NCI-H146 (cell line): Measurements from ENCODE around the gene FARP1.

Experiments
- DNase-seq: peaks from one replicate; lab custom pipeline; 2025; lab: John Stamatoyannopoulos, UW

Gene FARP1

DNA sequence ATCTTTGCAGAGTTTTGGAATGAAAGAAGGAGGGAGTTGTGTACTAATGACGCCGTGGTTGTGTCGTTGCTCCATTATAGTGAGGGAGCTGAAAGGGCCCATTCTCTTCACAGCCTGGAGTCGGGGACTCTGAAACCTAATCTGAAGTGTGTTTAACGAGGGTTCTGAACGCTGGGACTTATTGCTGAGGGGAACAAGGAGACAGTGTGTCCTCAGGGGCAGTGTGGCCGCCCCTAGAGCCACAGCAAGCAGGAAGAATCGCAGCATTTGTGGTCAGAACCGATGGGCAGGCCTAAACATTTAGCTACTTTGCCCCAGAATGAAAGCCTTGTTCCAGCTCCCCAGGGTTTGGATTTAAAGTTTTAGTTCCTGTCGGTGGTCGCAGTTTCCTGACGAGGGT is 190.6 kb downstream of the FARP1 start:
- no peak for DNase-seq

DNA sequence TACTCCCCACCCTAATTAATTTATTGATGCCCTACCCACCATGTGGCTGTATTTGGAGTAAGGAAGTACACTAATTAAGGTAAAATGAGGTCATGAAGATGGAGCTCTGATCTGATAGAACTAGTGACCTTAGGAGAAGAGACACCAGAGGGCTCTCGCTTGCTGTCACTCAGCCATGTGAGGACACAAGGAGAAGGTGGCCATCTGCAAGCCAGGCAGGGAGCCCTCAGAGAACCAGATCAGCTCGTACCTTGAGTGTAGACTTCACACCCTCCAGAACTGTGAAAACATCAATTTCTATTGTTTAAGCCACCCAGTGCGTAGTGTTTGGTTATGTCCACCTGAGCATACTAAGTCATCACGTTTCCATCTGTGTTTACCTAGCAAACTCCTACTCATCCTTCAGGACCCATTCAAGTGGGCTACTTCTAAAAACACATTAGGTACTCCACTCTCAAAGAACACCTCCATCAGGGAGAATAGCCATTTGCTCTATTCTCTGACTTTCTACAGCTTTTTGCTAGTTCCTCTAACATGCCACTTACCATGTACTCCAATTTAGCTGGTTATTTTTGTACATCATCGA is 191.8 kb downstream of the FARP1 start:
- no peak for DNase-seq

- DNase-seq, result no peak
Observed at GRCh38 chr13:98335721-98336120, 192.8 kb downstream of the FARP1 start.

DNA sequence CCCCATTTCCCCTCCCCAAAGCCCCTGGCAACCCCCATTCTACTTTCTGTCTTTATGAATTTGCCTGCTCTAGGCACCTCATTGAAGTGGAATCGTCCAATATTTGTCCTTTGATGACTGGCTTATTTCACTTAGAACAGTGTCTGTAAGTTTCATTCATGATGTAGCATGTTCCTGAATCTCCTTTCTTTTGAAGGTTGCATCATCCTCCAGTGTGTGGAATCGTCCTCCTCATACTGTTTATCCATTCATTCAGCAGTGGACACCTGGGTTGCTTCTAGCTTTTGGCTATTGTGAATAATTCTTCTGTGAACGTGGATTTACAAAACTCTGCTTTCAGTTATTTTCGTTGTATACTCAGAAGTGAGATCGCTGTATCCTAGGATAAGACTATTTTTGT is 195.4 kb downstream of the FARP1 start:
- no peak for DNase-seq

DNA sequence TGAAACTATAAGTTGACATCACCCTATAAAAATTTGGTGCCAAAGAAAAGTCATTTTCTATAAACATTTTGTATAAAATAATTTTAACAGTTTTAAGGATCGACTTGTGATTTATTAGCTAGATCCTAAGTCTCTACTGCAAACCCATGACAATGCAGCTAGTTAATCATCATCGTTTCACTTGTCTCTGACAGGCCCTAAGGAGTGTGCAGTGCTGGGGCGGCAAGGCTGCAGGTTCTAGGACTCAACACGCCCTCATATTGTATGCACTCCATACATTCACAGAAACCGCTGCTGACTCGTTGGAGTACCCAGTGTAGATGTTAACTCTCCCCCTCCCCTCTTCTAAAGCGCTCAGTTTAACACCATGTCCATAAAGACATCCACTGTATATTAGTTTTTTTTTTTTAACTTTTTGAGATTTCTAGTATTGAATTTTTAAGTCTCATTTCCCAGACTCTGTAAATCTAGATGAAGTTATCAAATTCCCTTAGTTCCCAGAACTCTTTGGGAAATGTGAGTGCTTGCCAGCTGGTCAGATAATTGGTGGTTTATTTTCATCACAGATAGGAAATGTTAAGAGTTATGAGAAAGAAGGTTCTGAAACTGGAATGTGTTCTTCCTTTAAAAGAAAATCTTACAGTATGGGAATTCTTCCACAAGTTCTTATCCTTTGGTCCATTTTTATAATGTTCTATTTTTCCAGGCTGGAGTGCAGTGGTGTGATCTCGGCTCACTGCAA is 197.0 kb downstream of the FARP1 start:
- no peak for DNase-seq

- no peak for DNase-seq
Observed at GRCh38 chr13:98342953-98343352, 200.1 kb downstream of the FARP1 start.

- DNase-seq, result no peak
Observed at GRCh38 chr13:98343461-98343860, 200.6 kb downstream of the FARP1 start.

DNA sequence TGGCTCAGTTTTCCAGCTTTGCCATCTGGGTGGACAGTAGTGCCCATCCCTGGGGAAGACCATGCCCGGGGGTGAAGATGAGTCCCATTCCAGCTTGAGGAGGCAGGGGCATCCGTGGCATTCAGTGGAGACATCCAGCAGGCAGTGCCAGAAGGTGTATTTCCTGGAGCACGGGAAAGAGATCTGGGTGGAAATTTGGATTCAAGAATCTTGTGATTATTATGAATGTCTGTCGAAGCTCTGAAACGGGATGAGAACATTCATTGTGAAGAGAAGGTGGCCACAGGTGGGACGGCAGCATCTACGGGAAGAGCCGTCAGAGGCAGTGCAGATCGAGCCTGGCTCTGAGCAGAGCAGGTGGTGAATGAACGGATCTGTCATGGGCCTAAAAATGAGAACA is 201.5 kb downstream of the FARP1 start:
- DNase-seq, result no peak

GRCh38 chr13:98345107-98345935 is 202.4 kb downstream of the FARP1 start:
- DNase-seq, result no peak

DNA sequence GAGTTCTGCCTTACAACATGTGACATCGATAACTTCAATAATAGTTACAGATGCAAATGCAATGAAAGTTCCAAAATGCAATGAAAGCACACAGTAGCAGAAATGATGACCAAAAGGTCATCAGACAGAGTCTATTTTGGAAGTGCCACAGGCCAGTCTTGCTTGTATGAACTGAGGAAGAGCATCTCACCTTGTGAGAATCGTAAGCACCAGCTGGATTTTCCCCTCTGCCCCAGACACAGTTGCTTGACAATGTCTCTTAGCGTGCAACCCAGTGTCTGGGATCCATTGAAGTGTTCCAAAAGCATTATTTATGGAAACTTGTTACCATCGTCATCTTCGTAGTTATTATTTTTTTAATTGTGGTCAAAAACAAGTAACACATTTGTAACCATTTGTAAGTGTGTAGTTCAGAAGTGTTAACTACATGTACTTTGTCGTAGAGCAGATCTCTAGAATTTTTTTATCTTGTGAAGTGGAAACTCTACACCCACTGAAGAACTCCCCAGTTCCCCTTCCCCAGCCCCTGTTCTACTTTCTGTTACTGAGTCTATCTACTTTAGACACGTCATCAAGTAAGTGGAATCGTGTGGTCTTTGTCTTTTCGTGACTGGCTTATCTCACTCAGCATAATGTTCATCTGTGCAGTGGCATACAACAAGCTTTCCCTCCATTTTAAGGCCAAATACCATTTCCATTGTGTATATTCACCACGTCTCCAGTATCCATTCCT is 204.2 kb downstream of the FARP1 start:
- DNase-seq, result no peak

- no peak for DNase-seq
Observed at GRCh38 chr13:98347756-98348155, 204.9 kb downstream of the FARP1 start.

DNA sequence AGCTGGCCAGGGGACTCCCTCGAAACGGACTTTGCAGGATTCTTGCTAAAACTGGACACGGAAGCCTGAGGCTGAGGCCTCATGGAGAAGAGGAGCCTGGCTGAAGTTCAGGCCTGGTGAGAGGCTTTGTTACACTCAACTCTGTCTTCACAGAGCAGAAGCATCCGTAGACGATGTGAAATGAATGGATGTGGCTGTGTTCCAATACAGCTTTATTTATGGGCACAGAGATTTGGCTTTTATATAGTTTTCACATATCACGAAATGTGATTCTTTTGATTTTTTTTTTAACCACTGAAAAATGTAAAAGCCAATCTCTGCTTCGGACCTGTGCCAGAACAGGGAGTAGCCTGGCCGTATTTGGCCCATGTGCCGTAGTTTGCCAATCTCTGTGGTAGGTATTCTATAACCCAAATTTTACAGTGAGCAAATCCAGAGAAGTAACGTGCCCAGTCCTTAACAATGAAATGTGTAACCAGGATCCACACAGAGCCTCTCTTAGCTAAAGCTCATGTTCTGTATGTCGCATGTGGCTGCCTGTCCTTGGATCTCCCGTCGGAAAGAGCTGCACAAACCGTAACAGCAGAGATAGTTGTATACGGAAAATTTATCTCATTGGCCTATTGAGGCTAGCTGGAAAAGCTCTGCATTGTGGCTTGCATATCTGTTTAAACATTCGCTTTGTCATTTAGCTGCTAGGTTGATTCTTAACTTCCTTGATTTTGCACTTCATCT is 205.7 kb downstream of the FARP1 start:
- no peak for DNase-seq

GRCh38 chr13:98349731-98350305 is 206.9 kb downstream of the FARP1 start:
- DNase-seq, result peak; percentile 16

- DNase-seq, result peak; percentile 11
Observed at GRCh38 chr13:98350746-98351330, 207.9 kb downstream of the FARP1 start.

DNA sequence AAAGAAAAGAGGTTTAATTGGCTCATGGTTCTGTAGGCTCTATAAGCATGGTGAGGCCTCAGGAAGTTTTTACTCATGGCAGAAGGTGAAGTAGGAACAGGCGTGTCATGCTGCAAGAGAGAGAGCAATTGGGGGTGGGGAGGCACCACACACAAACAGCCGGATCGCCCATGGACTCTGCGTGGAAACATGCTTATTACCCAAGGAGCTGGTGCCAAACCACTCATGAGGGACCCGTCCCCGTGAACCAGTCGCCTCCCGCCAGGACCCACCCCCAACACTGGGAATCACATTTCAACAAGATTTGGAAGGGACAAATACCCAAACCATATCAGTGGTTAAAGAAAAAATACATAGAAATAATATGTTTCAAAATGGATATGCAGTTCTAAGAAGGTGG is 208.7 kb downstream of the FARP1 start:
- DNase-seq, result no peak

DNA sequence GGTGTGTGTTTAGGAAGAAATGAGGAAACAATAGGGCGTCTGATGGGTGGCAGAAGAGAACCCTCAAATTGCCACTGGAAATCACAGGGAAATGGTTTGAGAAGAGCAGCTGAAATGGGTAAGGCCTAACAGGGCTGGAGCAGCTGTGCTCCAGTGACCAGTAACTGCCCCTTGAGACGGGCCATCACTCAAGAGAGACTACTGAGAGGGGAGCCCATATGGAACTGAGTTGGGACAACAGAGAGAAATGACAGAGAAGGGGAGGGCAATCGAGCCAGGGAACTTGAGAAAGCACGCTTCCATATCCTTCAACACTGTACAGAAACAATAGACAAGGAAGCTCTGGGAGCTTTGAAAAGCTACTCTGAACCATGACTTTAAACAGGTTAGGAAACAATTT is 209.3 kb downstream of the FARP1 start:
- DNase-seq, result no peak

- DNase-seq, result no peak
Observed at GRCh38 chr13:98353750-98354149, 210.9 kb downstream of the FARP1 start.

- no peak for DNase-seq
Observed at GRCh38 chr13:98358937-98359336, 216.0 kb downstream of the FARP1 start.

GRCh38 chr13:98360545-98360944 is 217.7 kb downstream of the FARP1 start:
- no peak for DNase-seq

- DNase-seq, result no peak
Observed at GRCh38 chr13:98363326-98363725, 220.4 kb downstream of the FARP1 start.

DNA sequence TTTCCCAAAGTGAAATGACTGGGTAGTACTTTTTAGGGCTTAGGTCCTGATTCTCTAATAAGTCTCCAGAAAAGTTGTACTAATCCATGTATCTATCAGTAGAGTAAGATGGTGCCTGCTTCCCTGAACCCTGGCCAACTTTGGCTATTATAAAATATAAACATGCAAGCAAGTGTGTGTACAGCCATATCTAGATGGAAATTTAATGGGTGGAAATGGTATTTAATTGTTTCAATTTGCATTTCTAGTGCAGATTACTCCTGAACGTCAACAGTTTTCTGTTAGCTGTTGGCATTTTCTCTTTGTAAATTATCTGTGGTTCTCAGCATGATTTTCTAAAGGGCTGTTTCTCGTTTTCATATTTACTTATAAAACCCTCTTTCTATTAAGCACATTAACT is 221.3 kb downstream of the FARP1 start:
- DNase-seq, result no peak
